Fibroblast of lung (primary cell): ENCODE results near the gene ZNRF3.

Experiments
- EZH2 ChIP-seq: IDR thresholded peaks from 2 replicates; pipeline ENCODE4 v1.5.1; 2012; ENCODE audit warnings: low read length, control low read depth, mild to moderate bottlenecking; ENCODE audit errors: missing control alignments
- TF ChIP-seq, protein P1 (sequence below), 2 donors: IDR thresholded peaks in 1 of 2; conservative IDR thresholded peaks in 1 of 2; 1 replicate in 1 of 2; 2 replicates in 1 of 2; pipeline ENCODE4 v1.5.1; 2011 to 2012; ENCODE audit warnings: low read length in 2 of 2, control low read depth in 1 of 2, inconsistent platforms in 1 of 2, low read depth in 1 of 2, mild to moderate bottlenecking in 1 of 2

DNA sequence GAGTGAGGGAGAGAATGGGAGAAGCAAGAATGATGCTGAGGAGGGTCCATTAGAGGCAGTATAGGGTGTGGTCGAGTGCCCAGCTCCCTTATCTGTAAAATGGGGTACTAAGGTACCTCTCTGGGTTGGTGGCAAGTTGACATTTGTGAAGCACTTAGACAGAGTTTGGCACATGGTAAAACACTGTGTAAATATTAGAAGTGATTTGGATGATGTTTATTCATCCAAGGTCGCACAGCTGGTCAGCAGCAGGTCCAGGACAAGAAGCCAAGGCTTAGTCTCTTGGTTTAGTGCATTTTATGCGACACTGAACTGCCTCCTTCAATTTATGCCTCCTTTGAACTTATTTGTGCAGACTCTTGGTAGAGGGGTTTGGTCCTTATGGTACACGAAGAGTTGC is 208.9 kb downstream of the ZNRF3 start:
- TF ChIP-seq, protein P1, sequence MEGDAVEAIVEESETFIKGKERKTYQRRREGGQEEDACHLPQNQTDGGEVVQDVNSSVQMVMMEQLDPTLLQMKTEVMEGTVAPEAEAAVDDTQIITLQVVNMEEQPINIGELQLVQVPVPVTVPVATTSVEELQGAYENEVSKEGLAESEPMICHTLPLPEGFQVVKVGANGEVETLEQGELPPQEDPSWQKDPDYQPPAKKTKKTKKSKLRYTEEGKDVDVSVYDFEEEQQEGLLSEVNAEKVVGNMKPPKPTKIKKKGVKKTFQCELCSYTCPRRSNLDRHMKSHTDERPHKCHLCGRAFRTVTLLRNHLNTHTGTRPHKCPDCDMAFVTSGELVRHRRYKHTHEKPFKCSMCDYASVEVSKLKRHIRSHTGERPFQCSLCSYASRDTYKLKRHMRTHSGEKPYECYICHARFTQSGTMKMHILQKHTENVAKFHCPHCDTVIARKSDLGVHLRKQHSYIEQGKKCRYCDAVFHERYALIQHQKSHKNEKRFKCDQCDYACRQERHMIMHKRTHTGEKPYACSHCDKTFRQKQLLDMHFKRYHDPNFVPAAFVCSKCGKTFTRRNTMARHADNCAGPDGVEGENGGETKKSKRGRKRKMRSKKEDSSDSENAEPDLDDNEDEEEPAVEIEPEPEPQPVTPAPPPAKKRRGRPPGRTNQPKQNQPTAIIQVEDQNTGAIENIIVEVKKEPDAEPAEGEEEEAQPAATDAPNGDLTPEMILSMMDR (conservative IDR thresholded peaks at IDR 0.05 in 1 of 2, IDR thresholded peaks at IDR 0.05 in 1 of 2; ENCODE audit: low read depth in 1 of 2, low read length in 2 of 2), result no peak
- no peak for TF ChIP-seq EZH2
